NOMO-1 (cell line): ENCODE results near the gene AOPEP.

Experiments
- DNase-seq, 2 experiments: peaks; one replicate each; lab custom pipeline; 2025; ENCODE audit not compliant: unreplicated experiment in 2 of 2; lab: John Stamatoyannopoulos, UW

AOPEP gene

DNA sequence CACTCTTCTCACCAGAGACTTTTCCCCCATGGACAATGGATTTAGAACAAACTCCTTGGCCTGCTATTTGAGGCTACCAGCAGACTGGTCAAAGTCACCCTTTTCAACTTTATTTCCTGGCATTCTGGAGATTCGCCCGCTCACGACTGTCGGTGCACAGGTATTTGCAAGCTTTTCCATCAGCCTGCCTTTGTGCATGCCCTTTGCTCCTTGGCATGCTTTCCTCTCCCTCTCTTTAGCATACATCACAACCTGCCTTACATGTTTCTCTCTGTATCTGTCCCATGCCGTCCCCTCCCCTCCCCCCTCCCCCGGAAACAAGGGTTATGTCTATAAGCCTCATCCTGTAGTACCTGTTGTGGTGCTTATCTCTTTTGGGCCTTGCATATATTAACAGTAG, 257.1 kb downstream of the AOPEP start:
- DNase-seq: no peak

DNA sequence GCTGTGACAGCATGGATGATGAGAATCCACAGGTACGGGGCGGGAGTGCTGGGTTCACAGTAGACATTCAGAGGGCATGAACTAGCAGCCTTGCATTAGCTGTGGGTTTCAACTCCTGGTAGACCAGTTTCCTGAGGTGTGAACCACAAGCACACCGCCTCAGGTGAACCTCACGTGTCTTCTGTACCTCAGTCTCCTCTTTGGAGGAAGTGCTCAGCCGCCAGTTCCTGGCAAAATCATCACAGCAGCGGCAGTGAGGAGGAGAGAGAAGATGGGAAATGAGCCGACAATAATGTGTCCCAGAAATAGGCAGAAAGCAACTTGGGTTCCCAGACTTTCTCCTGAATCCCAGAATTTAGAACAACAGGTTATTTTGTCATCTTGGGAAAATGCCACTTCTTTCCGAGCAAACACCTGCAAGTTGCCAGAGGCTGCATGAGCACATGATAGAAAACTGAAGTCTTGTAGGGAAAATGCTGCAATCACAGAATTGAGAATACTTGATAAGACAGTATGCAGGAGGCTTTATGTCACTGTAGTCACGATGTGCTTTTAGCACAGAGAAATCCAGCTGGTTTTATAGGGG, 258.5 kb downstream of the AOPEP start:
- DNase-seq: no peak

DNA sequence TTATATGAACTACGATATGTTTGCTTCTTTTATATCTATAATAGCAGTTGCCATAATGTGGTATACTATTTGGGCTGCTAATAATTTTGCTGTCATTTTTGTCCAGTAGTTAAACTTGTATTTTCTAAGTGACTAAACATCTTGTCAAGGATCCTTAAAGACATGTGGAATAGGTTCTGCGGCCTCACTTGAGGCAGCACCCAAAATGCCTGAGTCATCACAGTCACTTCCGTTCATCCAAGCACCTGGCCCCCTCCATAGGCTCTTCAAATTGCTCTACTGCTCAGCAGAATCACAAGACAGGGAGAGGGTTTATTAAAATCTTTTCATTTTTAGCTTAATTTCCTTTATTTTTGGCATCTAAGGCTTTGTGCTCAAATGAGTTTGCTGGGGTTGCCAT, 259.1 kb downstream of the AOPEP start:
- DNase-seq: no peak

DNA sequence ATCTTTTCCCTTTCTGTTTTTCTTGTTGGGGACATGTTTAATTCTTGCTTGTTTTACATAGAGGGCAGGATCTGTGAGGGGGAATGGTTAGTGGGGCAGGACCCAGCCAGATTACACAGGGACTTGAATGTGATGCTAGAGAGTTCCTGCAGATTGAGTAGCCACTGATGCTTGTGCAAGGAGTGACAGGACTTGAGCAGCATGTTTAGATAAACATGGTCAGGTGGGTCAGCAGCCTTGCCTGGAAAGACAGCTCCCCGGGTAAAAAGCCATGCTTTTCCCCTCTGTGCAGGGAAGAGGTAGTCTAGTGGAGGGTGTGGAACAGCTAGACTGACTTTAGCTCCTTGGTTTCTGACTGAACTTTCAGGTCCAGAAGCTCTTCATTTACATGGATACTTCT, 261.2 kb downstream of the AOPEP start:
- DNase-seq: no peak

DNA sequence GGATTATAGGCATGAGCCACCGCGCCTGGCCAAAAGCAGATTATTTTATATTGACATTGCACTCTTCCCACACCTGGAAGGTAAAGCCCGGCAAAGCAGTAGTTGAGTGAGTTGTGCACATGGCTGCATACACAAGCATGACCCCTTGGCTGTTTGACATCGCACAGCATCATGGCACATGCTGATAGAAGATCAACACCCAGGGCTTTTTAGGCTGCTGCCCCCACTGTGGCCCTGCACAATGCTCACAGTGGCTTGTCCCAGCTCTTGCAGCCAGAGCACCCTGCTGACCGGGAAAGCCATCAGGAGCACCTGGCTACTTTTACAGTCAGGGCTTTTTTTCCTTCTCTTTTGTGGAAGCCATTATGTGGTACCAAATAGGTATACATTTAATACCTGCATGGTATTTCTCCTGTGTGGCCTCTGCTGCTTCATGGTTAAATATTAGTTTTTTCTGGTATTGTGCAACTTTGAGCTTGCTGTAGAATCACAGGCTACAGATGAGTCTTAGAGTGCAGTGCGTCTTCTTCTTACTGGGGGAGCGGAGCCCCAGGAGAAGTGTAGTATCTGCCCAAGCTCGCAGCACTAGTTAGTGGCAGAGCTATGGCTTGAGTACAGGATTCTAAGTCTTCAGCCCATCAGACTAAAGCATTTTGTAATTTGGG, 264.5 kb downstream of the AOPEP start:
- DNase-seq: no peak

DNA sequence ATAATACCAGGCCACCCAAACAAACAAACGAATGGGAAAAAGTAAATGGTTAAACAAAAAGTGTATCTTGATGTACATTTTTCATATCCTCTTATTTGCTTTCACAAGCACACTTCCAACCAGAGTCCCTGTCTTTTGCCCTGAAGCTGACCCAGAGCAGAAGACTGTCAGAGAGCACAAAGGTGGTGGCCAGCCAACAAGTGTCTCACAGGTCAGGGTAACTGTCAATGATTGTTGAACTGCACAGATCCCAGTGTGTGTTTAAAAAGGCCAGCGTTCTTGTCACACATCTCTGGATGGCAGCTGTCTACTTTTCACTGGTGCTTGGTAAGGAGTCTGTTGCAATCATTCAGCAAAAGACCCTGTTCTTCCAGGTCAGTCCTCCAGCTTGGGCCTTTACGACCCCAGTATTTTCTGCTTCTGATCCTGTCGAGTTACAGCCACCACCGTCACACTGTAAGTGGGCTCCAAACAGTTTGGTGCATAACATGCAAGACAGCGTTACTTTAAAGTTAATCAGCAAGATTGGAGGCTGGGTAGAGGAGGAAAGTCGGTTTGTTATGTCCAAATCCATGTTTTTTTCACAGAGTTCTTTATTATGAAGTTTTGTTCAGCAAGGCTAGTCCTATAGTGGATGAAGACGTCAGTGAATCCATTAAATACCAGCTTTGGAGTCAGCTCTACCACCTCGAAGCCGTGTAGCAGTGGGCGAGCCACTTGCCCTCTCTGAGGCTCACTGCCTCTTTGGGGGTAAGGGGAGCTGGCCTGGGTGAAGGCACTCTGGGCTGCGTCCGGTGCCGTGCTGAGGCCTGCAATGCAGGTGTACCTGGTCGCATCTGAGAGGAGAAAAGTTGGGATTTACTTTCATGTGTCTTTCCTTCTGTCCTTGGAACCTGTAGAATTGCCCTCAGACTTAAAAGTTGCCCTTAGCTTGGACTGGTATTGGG, 265.7 kb downstream of the AOPEP start:
- no peak for DNase-seq

GRCh38 chr9:94993160-94993820, 266.8 kb downstream of the AOPEP start:
- no peak for DNase-seq

DNA sequence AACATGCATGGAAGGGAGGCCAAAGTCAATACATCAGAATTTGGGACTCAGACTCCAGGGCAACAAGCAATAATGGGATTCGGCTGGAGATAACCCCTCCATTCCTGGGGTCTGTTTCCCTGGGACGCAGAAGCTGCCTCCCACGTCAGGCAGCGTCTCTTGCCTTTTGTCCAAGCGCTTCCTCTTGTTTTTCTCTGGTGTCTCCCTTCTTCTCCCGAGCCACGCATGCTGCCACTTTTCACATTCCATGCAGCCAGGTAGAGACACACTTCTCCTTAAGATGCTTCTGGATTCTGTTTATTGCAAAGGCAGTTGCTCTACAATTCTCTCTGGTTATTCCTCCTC, 267.3 kb downstream of the AOPEP start:
- DNase-seq: no peak

DNA sequence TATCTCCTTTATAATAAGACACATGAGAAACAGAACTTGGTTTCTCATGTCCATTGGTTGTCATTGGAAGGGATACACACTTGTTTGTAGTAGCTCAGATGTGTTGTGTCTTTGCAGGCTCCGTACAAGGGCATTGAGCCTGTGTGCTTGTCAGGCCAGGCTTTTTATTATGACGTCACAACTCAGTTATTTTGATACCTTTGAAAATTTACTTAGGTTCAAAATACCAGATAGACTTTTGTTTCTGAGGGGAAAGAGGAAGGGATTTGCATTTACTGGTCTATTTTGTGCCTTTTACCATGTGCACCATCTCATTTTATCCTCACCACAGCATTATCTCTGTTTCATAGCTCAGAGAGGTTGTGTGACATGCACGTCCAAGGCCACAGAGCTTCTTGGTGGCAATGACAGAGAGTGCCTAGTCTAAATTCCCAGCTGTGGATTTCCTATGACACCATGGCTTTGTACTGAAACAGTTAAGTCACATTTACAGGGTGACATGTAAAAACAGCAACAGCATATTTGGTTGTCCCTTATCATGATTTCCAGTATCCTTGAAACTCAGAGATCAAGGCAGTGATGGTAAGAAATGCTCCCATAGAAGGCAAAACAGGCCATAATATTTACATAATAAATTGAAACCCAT, 268.7 kb downstream of the AOPEP start:
- DNase-seq: no peak

- no peak for DNase-seq
These were observed 270.1 kb downstream of the AOPEP start for GRCh38 chr9:94996641-94997040.

DNA sequence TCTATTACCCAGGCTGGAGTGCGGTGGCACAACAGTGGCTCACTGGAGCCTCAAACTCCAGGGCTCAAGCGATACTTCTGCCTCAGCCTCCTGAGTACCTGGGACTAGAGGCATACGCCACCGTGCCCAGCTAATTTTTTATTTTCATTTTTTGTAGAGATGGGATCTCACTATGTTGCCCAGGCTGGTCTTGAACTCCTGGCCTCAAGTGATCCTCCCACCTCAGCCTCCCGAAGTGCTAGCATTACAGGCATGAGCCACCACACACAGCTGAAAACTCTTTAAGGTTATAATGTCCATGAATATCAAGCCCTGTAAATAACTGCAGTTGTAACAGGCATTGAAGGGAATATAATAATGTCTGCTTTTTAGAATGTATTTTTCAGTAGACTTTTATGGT, 271.2 kb downstream of the AOPEP start:
- no peak for DNase-seq

DNA sequence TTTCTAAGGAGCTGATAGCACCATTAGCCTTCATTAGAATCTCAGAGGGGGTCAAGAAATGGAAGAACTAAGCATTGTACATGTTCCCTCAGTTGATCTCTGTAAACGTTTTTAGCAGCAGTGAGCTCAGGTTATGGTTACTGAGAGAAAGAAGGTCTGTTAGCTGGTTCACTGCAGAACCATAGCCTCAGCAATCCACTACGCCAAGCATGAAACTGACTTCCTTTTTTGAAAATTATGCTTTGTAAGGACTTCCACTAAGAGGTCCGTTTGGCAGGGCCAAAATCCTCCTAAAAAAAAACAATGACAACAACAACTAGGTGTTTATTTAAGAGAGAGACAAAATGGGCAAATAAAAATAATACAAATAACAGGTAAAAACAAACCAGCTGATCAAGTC, 273.3 kb downstream of the AOPEP start:
- DNase-seq: no peak

- no peak for DNase-seq
These were observed 274.3 kb downstream of the AOPEP start for GRCh38 chr9:95000821-95001220.

DNA sequence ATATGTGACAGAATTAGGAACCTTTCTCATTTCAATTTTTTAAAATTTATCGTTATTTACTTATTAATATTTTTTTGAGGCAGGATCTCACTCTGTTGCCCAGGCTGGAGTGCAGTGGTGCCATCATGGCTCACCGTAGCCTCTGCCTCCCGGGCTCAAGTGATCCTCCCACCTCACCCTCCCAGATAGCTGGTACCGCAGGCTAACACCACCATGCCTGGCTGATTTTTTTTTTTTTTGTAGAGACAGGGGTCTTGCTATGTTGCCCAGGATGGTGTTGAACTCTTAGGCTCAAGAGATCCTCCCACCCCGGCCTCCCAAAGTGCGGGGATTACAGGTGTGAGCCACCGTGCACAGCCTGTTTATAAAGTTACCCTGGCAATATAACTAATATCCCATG, 275.2 kb downstream of the AOPEP start:
- no peak for DNase-seq

- DNase-seq: peak; percentile 3 to 38
These were observed 277.4 kb downstream of the AOPEP start for GRCh38 chr9:95003689-95004410.

DNA sequence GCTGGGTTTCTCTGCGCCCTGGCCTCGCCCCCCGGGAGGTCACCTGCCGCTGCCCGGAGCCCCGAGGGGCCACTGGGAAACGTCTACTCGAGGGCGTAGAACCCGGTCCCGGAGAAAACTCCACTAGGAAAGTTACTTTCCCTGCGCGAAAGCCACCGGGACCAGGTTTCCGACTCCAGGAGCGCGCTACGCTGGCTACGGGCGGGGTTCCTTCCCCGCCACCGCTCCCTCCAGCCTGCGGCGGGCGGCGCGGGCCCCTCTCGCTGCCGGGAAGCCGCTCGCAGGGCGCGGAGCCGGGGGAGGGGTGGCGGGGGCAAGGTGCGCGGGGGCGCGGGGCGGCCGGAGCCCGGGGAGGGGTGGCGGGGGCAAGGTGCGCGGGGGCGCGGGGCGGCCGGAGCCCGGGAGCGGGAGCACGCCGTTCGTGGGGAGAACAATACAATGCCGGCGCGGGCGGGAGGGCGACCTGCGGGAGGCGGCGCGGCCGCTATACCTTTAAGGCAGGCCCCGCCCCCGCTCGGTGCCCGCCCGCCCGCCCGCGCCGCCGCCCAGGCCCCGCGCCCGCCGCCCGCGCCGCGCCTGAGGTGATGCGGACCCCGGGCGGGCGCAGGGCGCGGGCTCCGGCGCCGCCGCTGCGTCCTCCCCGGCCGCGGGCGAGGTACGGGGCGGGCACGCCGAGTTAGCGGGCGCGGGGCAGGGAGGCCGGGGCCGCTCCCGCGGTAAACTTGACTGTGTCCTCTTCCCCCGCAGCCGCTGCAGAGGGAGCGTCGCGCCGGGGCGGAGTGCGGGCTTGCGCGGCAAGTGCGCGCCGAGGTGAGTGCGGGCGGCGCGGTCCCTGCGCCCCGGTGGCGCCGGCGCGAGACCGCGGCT, 278.1 kb downstream of the AOPEP start:
- DNase-seq: peak; percentile 5 to 14

GRCh38 chr9:95005278-95006143, 279.0 kb downstream of the AOPEP start:
- DNase-seq: no peak

DNA sequence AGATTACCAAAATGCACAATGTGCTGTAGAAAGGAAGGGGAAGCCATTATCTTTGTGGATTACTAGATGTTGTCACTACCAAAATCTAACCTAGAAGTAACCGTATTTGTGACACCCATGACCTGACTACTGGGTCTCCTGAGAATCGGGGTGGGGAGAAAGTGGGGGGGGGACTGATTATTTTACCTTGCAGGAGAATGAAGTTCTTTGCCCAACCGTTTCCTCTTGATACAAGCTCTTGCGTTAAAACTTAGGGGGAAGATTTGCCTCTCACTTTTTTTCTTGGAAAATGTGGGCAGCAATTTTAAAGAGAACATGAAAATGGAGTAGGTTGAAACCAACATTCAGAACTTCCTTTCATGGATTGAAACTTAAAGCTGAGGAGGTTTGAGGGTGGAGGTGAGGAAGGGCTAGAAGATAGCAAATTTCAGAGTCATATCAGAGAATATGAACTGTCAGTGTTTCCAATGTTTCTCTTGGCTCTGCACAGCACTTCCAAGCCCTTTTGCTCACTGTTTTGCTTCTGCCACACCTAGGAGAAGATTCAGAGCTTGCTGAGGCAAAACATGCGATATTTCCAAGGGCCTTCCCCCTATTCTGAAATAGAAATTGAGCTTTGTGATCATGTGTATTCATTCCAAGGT, 280.8 kb downstream of the AOPEP start:
- no peak for DNase-seq
